Ascending aorta (tissue), 2 donors: Measurements from ENCODE around the gene IGHMBP2. TPM values are rescaled to one million over a fixed set of nuclear protein-coding genes. Genes with fewer than 3 reads are reported as not detected.

Experiments
- DNase-seq, 2 donors: peaks; one replicate each; pipeline ENCODE4 v3.0.0-alpha.2; 2019; ENCODE audit warnings: low spot score in 2 of 2
- H3K27ac ChIP-seq, 2 donors: fragments of 200-600 bp; sonication (generic); one replicate each; pipeline ENCODE4 v1.5.1; 2016 to 2017; ENCODE audit warnings: mild to moderate bottlenecking in 1 of 2
- H3K27me3 ChIP-seq: fragments of 200-600 bp; sonication (generic); one replicate; pipeline ENCODE4 v1.5.1; 2017
- H3K36me3 ChIP-seq, 2 donors: fragments of 200-600 bp; sonication (generic); one replicate each; pipeline ENCODE4 v1.5.1; 2016
- H3K4me1 ChIP-seq, 2 donors: fragments of 200-600 bp; sonication (generic); one replicate each; pipeline ENCODE4 v1.5.1; 2016 to 2017; ENCODE audit warnings: mild to moderate bottlenecking in 1 of 2
- H3K4me3 ChIP-seq, 2 donors: fragments of 200-600 bp; sonication (generic); one replicate each; pipeline ENCODE4 v1.5.1; 2016 to 2017; ENCODE audit warnings: mild to moderate bottlenecking in 1 of 2
- H3K9me3 ChIP-seq, 2 donors: fragments of 200-600 bp; sonication (generic); one replicate each; pipeline ENCODE4 v1.5.1; 2016
- CTCF ChIP-seq, 3 experiments: fragments of 200-600 bp in 2 of 3; fragments of 450-650 bp in 1 of 3; sonication (generic) in 2 of 3; IDR thresholded peaks; one replicate each; pipeline ENCODE4 v1.5.1; 2016 to 2019; ENCODE audit warnings: antibody characterized with exemption in 3 of 3, mild to moderate bottlenecking in 1 of 3, moderate library complexity in 1 of 3
- intact Hi-C: fragments of 100-400 bp; cut with DNase I; formaldehyde crosslinking; loops from one replicate; pipeline ENCODE4 v1.15.1; 2023
- total RNA-seq: library from RNA; depleted of rRNA; stranded (reverse); fragments of >200 nt; gene quantifications from one replicate; pipeline ENCODE4 v1.1.0, GENCODE V29; 2016

Gene IGHMBP2
- total RNA-seq, 1 donor from 2014 or later: 52.0 TPM

- H3K4me3 ChIP-seq: no peak overlapping the region
- no peak for TF ChIP-seq CTCF (IDR thresholded peaks at IDR 0.05)
- intact Hi-C loops: no loop called here
- no peak for DNase-seq
- H3K27me3 ChIP-seq: no peaks in the 10 kb centered on the region
- H3K4me1 ChIP-seq: no peaks in the 10 kb centered on the region
- H3K36me3 ChIP-seq: no peaks in the 10 kb centered on the region
- no peak overlapping the region for H3K27ac ChIP-seq
- H3K9me3 ChIP-seq: no peaks in the 10 kb centered on the region
Measured at GRCh38 chr11:68959465-68960293, 56.0 kb downstream of the IGHMBP2 start.

- H3K36me3 ChIP-seq: no peaks in the 10 kb centered on the region
- no peaks in the 10 kb centered on the region for H3K4me1 ChIP-seq
- no peak overlapping the region for H3K4me3 ChIP-seq
- H3K27me3 ChIP-seq: no peaks in the 10 kb centered on the region
- no peak for DNase-seq
- intact Hi-C loops: no loop called here
- no peak overlapping the region for H3K27ac ChIP-seq
- no peaks in the 10 kb centered on the region for H3K9me3 ChIP-seq
- TF ChIP-seq CTCF (IDR thresholded peaks at IDR 0.05): no peak
Measured at GRCh38 chr11:68960294-68961071, 56.8 kb downstream of the IGHMBP2 start.

GRCh38 chr11:68961245-68961644 lies 57.6 kb downstream of the IGHMBP2 start:
- H3K4me1 ChIP-seq: no peaks in the 10 kb centered on the region
- no peaks in the 10 kb centered on the region for H3K36me3 ChIP-seq
- H3K27ac ChIP-seq: no peak overlapping the region
- no peak for DNase-seq
- TF ChIP-seq CTCF (IDR thresholded peaks at IDR 0.05): no peak
- no peaks in the 10 kb centered on the region for H3K9me3 ChIP-seq
- no peaks in the 10 kb centered on the region for H3K27me3 ChIP-seq
- intact Hi-C loops: no loop called here
- H3K4me3 ChIP-seq: no peak overlapping the region

GRCh38 chr11:68962527-68963250 lies 59.0 kb downstream of the IGHMBP2 start:
- peak in 2 of 3 experiments; percentile 17 to 46 for TF ChIP-seq CTCF (IDR thresholded peaks at IDR 0.05)
- H3K4me3 ChIP-seq: no peak overlapping the region
- no peaks in the 10 kb centered on the region for H3K9me3 ChIP-seq
- intact Hi-C loops: no loop called here
- H3K27me3 ChIP-seq: no peaks in the 10 kb centered on the region
- peak in 1 of 2 donors; percentile 65 for DNase-seq
- H3K27ac ChIP-seq: no peak overlapping the region
- H3K4me1 ChIP-seq: no peaks in the 10 kb centered on the region
- H3K36me3 ChIP-seq: no peaks in the 10 kb centered on the region

GRCh38 chr11:68963779-68964178 lies 60.1 kb downstream of the IGHMBP2 start:
- TF ChIP-seq CTCF (IDR thresholded peaks at IDR 0.05): no peak
- intact Hi-C loops: no loop called here
- peak in 1 of 2 donors; percentile 43 for DNase-seq
- no peaks in the 10 kb centered on the region for H3K9me3 ChIP-seq
- H3K36me3 ChIP-seq: no peaks in the 10 kb centered on the region
- no peaks in the 10 kb centered on the region for H3K4me1 ChIP-seq
- no peak overlapping the region for H3K4me3 ChIP-seq
- no peaks in the 10 kb centered on the region for H3K27me3 ChIP-seq
- H3K27ac ChIP-seq: no peak overlapping the region
